Natural killer cell (primary cell): Measurements from ENCODE around the gene MARCHF10. TPM values are rescaled to one million over a fixed set of nuclear protein-coding genes. Genes with fewer than 3 reads are reported as not detected.

Experiments
- ATAC-seq, 3 donors: fragments of 150-1000 bp in 2 of 3; fragments of 200-7000 bp in 1 of 3; cut with Tn5 transposase; 1 replicate in 1 of 3; 2 replicates in 2 of 3; pipeline ENCODE4 v1.10.0; 2021; ENCODE audit warnings: mild to moderate bottlenecking in 2 of 3, moderate library complexity in 2 of 3
- DNase-seq, 2 donors: peaks; one replicate each; pipeline versions ENCODE4 v3.0.0 to v3.0.0-alpha.2; 2013 to 2021; ENCODE audit warnings: mixed read lengths in 1 of 2
- H3K27ac ChIP-seq: one replicate; pipeline ENCODE4 v1.5.1; 2013; ENCODE audit warnings: mild to moderate bottlenecking, low read length
- H3K27me3 ChIP-seq: one replicate; pipeline ENCODE4 v1.6.1; 2013; ENCODE audit warnings: low read length; ENCODE audit not compliant: control insufficient read depth, insufficient read depth
- H3K36me3 ChIP-seq: one replicate; pipeline ENCODE4 v1.6.1; 2013; ENCODE audit warnings: low read length; ENCODE audit not compliant: control insufficient read depth, insufficient read depth
- H3K4me1 ChIP-seq: one replicate; pipeline ENCODE4 v1.6.1; 2013; ENCODE audit warnings: low read length; ENCODE audit not compliant: control insufficient read depth, insufficient read depth
- H3K4me3 ChIP-seq: one replicate; pipeline ENCODE4 v1.5.1; 2013; ENCODE audit warnings: low read length
- H3K9me3 ChIP-seq: one replicate; pipeline ENCODE4 v1.6.1; 2013; ENCODE audit warnings: low read length; ENCODE audit not compliant: control insufficient read depth, insufficient read depth
- H3K27ac Mint-ChIP-seq, 2 donors: one replicate each; pipeline ENCODE4 v1.8.0; 2022; ENCODE audit warnings: mild to moderate bottlenecking in 2 of 2, mixed read lengths in 2 of 2, moderate library complexity in 1 of 2
- H3K27me3 Mint-ChIP-seq, 2 donors: one replicate each; pipeline ENCODE4 v1.8.0; 2022; ENCODE audit warnings: low read depth in 2 of 2, mixed read lengths in 2 of 2
- H3K36me3 Mint-ChIP-seq: one replicate; pipeline ENCODE4 v1.8.0; 2022; ENCODE audit warnings: mixed read lengths
- H3K4me1 Mint-ChIP-seq, 2 donors: one replicate each; pipeline ENCODE4 v1.8.0; 2022; ENCODE audit warnings: mixed read lengths in 2 of 2
- H3K4me3 Mint-ChIP-seq: one replicate; pipeline ENCODE4 v1.8.0; 2022; ENCODE audit warnings: mild to moderate bottlenecking, moderate library complexity, mixed read lengths
- H3K9me3 Mint-ChIP-seq, 2 donors: one replicate each; pipeline ENCODE4 v1.8.0; 2022; ENCODE audit warnings: mixed read lengths in 2 of 2
- WGBS: methylation state at CpG from one replicate; pipeline ENCODE4 v1.1.7; 2013; ENCODE audit warnings: missing lambda C conversion rate; ENCODE audit not compliant: insufficient coverage; 5-methylcytosine and 5-hydroxymethylcytosine counted together
- intact Hi-C: fragments of 100-400 bp; cut with micrococcal nuclease; formaldehyde crosslinking; loops from one replicate; pipeline ENCODE4 v1.14.2; 2022
- total RNA-seq, 4 donors: library from RNA; stranded (reverse); fragments of 120-200 nt in 1 of 4; gene quantifications; one replicate each; pipeline versions ENCODE4 v1.2.3 to v1.2.4, GENCODE V29; 2013 to 2022
- TF ChIP-seq, protein P1 (sequence below): fragments of 200-600 bp; IDR thresholded peaks from one replicate; pipeline ENCODE4 v1.8.0; 2022; ENCODE audit warnings: antibody characterized with exemption

MARCHF10 gene
- total RNA-seq, 3 donors from 2014 or later (not counting 1 experiment from before 2014, with no cell fraction given): 0.35 to 1.2 (median 0.40) TPM

- Histone ChIP-seq H3K4me3 (no peak overlapping the region), H3K9me3 (no peaks in the 10 kb centered on the region), H3K27ac (no peak overlapping the region), H3K27me3 (no peaks in the 10 kb centered on the region), H3K36me3 (no peaks in the 10 kb centered on the region), H3K4me1 (no peaks in the 10 kb centered on the region)
- intact Hi-C loops: no loop called here
- Mint-ChIP-seq H3K4me3 (no peak overlapping the region), H3K36me3 (no peaks in the 10 kb centered on the region), H3K27ac (no peak overlapping the region), H3K4me1 (no peaks in the 10 kb centered on the region), H3K27me3 (no peaks in the 10 kb centered on the region), H3K9me3 (no peaks in the 10 kb centered on the region)
- WGBS: 78% methylated on average over 4 of the region's 4 CpGs
- ATAC-seq: no peak
- DNase-seq: no peak
- TF ChIP-seq, protein P1, sequence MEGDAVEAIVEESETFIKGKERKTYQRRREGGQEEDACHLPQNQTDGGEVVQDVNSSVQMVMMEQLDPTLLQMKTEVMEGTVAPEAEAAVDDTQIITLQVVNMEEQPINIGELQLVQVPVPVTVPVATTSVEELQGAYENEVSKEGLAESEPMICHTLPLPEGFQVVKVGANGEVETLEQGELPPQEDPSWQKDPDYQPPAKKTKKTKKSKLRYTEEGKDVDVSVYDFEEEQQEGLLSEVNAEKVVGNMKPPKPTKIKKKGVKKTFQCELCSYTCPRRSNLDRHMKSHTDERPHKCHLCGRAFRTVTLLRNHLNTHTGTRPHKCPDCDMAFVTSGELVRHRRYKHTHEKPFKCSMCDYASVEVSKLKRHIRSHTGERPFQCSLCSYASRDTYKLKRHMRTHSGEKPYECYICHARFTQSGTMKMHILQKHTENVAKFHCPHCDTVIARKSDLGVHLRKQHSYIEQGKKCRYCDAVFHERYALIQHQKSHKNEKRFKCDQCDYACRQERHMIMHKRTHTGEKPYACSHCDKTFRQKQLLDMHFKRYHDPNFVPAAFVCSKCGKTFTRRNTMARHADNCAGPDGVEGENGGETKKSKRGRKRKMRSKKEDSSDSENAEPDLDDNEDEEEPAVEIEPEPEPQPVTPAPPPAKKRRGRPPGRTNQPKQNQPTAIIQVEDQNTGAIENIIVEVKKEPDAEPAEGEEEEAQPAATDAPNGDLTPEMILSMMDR: no peak
Measured at GRCh38 chr17:62684179-62684578, 123.9 kb downstream of the MARCHF10 start.

DNA sequence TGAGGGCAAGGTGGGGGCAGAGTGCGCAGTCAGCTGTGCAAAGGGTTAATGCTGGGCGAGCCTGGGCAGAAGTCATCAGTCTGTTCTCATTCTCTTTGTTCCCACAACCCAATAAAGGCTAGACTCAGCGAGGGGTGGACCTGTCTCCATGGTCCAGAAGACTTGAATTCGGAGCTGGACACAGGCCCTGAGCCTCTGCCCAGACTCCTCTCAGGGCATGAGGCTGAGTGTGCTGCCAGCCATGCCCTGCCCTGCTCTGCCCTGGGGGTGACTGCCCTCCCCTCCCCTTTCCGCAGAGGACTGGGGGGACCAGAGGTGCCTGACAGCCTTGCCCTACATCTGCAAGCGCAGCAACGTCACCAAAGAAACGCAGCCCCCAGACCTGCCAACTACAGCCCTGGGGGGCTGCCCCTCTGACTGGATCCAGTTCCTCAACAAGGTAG lies 126.2 kb downstream of the MARCHF10 start:
- intact Hi-C loops: no loop called here
- TF ChIP-seq, protein P1: no peak
- Histone ChIP-seq H3K9me3 (no peaks in the 10 kb centered on the region), H3K4me3 (no peak overlapping the region), H3K27ac (no peak overlapping the region), H3K4me1 (no peaks in the 10 kb centered on the region), H3K36me3 (no peaks in the 10 kb centered on the region), H3K27me3 (no peaks in the 10 kb centered on the region)
- Mint-ChIP-seq H3K27me3 (no peaks in the 10 kb centered on the region), H3K36me3 (no peaks in the 10 kb centered on the region), H3K4me3 (no peak overlapping the region), H3K9me3 (no peaks in the 10 kb centered on the region), H3K27ac (no peak overlapping the region), H3K4me1 (no peaks in the 10 kb centered on the region)
- ATAC-seq: no peak
- 94% methylated on average over 8 of the region's 8 CpGs for WGBS
- no peak for DNase-seq

DNA sequence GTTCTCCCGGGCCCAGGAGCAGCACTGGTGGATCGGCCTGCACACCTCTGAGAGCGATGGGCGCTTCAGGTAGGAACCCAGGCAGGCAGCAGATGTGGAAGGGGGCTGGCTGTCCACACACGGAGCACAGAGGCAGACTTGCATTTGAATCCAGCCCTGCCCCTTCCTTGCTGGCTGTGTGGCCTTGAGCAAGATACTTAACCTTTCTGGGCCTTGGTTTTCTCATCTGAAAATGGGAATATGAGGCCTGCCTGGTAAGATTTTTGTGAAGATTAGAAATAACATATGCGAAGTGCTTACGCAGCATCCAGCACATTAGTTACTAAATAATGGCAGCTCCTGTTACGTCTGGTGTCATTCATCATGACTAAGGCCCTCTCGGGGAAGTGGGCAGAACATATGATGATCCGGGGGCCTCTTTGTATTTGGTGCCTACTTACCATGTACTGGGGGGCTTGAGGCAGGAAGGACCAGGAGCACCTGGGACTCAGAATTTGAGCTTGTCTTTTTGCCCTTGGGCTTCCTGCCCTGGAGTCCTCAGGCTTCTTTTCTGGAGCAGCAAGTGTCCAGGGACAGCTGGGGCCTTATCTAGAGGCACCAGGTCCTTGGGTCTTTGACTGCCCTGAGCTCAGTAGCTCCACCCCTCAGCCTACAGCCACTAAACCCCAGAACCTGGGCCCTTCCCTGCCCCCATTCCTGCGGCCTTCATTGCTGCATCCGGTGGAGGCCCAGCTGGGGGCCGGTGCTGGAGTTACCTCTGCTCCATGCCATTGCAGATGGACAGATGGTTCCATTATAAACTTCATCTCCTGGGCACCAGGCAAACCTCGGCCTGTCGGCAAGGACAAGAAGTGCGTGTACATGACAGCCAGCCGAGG lies 126.8 kb downstream of the MARCHF10 start:
- TF ChIP-seq, protein P1: no peak
- H3K27me3 ChIP-seq: no peaks in the 10 kb centered on the region
- H3K9me3 ChIP-seq: no peaks in the 10 kb centered on the region
- no peak for DNase-seq
- 94% methylated on average over 17 of the region's 17 CpGs for WGBS
- no peak overlapping the region for H3K27ac ChIP-seq
- H3K4me3 ChIP-seq: no peak overlapping the region
- no peaks in the 10 kb centered on the region for H3K4me1 Mint-ChIP-seq
- H3K9me3 Mint-ChIP-seq: no peaks in the 10 kb centered on the region
- intact Hi-C loops: no loop called here
- H3K36me3 ChIP-seq: no peaks in the 10 kb centered on the region
- no peaks in the 10 kb centered on the region for H3K4me1 ChIP-seq
- no peak overlapping the region for H3K4me3 Mint-ChIP-seq
- H3K36me3 Mint-ChIP-seq: no peaks in the 10 kb centered on the region
- no peaks in the 10 kb centered on the region for H3K27me3 Mint-ChIP-seq
- no peak for ATAC-seq
- no peak overlapping the region for H3K27ac Mint-ChIP-seq
